HL-60/S4 treated with phorbol 12-myristate 13-acetate at 8.2 ng/mL for 4 days and 3 days (cell line): Measurements from ENCODE around the gene PNPLA4.

Source experiments
- in situ Hi-C: fragments of 300-500 bp; cut with MboI; formaldehyde crosslinking; loops from 2 replicates; pipeline ENCODE4 v1.15.0; 2022; ENCODE audit warnings: low sequenced_read_pairs

PNPLA4 gene

GRCh38 chrX:7876957-7877356 lies 50.3 kb downstream of the PNPLA4 start:
- in situ Hi-C loops = no loop called here

DNA sequence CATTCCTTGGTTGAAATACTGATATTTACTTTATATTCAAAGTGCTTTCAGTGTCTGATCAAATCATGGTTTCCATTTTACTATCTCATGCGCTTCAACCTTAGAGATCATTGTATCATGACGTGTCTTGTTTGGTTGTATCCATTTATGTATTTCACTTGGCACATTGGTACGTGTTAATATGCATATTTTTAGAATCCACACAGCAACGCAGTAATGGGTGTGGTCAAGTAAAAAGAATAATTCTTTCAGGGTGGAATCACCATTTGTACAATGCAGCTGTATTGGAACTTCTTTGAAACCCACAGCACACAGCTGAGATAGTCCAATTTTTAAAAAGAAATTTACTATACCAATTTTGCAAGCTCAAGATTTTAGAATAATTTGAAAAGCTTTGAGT lies 55.2 kb downstream of the PNPLA4 start:
- in situ Hi-C loops = no loop called here

DNA sequence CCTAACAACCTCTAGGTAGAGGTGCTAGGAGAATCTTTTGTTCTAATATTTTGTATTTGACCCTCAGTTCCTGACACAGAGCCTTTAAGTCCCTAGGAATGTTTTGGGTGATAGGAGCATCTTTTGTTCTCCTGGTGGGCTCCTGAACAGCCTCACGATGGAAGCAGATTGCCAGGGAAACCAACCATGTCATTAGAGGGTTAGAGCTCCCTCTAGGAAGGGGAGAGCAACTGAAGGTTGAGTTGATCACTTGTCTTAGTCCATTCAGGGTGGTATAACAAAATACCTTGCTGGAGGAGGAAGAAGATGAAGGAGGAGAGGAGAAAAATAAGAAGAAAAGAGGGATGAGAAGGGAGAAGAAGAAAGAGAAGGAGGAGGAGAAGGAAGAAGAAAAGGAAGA lies 75.0 kb downstream of the PNPLA4 start:
- in situ Hi-C loops = no loop called here
